ENCODE results near the gene PRDX4. TPM values are rescaled to one million over a fixed set of nuclear protein-coding genes. Genes with fewer than 3 reads are reported as not detected.

Gene PRDX4
- total RNA-seq (58.3 TPM), polyA plus RNA-seq (ENCODE audit: insufficient read depth, low read depth, low replicate concordance) (77.7 TPM)
- long read RNA-seq, donor 1, transcript PRDX4-202 (7 exons, 1,005 nt), result major isoform, 57 of 67 reads
- long read RNA-seq, donor 1, partial matches to known transcripts, result 10 of 67 reads
- long read RNA-seq, donor 1, other reads (novel, unspliced or antisense), result 0 of 67 reads
- long read RNA-seq, donor 2, transcript PRDX4-202 (7 exons, 1,005 nt), result major isoform, 79 of 79 reads
- long read RNA-seq, donor 2, partial matches to known transcripts, result 0 of 79 reads
- long read RNA-seq, donor 2, other reads (novel, unspliced or antisense), result 0 of 79 reads
- long read RNA-seq, donor 3, transcript PRDX4-202 (7 exons, 1,005 nt), result major isoform, 81 of 85 reads
- long read RNA-seq, donor 3, partial matches to known transcripts, result 0 of 85 reads
- long read RNA-seq, donor 3, other reads (novel, unspliced or antisense), result 0 of 85 reads
- long read RNA-seq, donor 4, transcript PRDX4-202 (7 exons, 1,005 nt), result major isoform, 40 of 40 reads
- long read RNA-seq, donor 4, partial matches to known transcripts, result 0 of 40 reads
- long read RNA-seq, donor 4, other reads (novel, unspliced or antisense), result 0 of 40 reads
- long read RNA-seq, donor 5, partial matches to known transcripts, result 0 of 3 reads
- long read RNA-seq, donor 5, other reads (novel, unspliced or antisense), result 0 of 3 reads
- long read RNA-seq, donor 6, transcript PRDX4-202 (7 exons, 1,005 nt), result major isoform, 121 of 142 reads
- long read RNA-seq, donor 6, partial matches to known transcripts, result 19 of 142 reads
- long read RNA-seq, donor 6, other reads (novel, unspliced or antisense), result 0 of 142 reads
- long read RNA-seq, donor 7, transcript PRDX4-202 (7 exons, 1,005 nt), result major isoform, 48 of 57 reads
- long read RNA-seq, donor 7, partial matches to known transcripts, result 8 of 57 reads
- long read RNA-seq, donor 7, other reads (novel, unspliced or antisense), result 1 of 57 reads
- long read RNA-seq, donor 8, transcript PRDX4-202 (7 exons, 1,005 nt), result major isoform, 63 of 75 reads
- long read RNA-seq, donor 8, partial matches to known transcripts, result 11 of 75 reads
- long read RNA-seq, donor 8, other reads (novel, unspliced or antisense), result 0 of 75 reads
- long read RNA-seq, donor 9, transcript PRDX4-202 (7 exons, 1,005 nt), result major isoform, 53 of 58 reads
- long read RNA-seq, donor 9, partial matches to known transcripts, result 5 of 58 reads
- long read RNA-seq, donor 9, other reads (novel, unspliced or antisense), result 0 of 58 reads
- long read RNA-seq, donor 10, transcript PRDX4-202 (7 exons, 1,005 nt), result major isoform, 39 of 46 reads
- long read RNA-seq, donor 10, partial matches to known transcripts, result 7 of 46 reads
- long read RNA-seq, donor 10, other reads (novel, unspliced or antisense), result 0 of 46 reads

DNA sequence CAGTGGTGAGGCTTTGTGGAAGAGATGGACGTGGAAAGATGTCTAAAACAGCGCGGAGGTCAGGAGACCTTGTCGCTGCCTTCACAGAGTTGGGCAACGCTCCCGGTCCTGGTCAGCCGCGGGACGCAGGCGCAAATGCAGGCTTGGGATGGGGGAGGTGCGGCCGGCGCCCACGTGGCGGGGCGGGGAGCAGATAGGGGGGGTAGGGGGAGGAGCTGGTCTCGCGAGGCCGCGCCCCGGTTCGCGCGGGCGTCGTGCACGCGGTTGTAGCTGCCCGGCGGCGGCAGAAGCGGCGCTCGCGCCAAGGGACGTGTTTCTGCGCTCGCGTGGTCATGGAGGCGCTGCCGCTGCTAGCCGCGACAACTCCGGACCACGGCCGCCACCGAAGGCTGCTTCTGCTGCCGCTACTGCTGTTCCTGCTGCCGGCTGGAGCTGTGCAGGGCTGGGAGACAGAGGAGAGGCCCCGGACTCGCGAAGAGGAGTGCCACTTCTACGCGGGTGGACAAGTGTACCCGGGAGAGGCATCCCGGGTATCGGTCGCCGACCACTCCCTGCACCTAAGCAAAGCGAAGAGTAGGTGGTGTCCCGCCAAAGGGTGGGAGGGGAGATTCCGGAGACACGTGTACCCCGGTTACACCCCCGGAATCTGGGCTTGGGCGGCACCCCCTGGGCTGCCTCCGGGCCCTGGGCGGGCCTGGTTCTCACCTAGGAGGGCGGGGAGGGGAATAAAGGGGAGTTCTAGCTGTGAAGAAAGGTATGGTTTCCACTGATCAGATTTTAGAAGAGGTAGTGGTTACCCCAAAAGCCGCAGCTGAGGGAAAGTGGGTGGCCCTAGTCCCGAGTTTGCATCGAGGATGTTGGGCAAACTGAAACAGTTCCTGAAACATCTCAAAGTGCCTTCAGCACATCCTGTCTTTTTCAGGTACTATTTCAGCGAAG lies at the start of gene PRDX4:
PRDX4 (plus strand) TSS at position 255 of the 939 bp plus-strand sequence; CDS start at position 333, 78 bp downstream.
- FAIRE-seq, result no peak

GRCh38 chrX:23621621-23622265 lies 45.5 kb upstream of the PRDX4 start:
- no peak overlapping the region for H3K4me3 ChIP-seq (ENCODE audit: low read length in 3 of 3)
- no peak for TF ChIP-seq CTCF (IDR thresholded peaks at IDR 0.05; ENCODE audit: borderline replicate concordance, extremely low read depth, insufficient read depth)
- no peaks in the 10 kb centered on the region for H3K36me3 ChIP-seq (ENCODE audit: control insufficient read depth in 2 of 3, insufficient read depth in 3 of 3, low read length in 3 of 3)
- no peaks in the 10 kb centered on the region for H3K27me3 ChIP-seq (ENCODE audit: control insufficient read depth, insufficient read depth, low read length)
- DNase-seq (no peak), FAIRE-seq (no peak)
- H3K9ac ChIP-seq (ENCODE audit: low read length in 3 of 3), result no peak overlapping the region
- intact Hi-C loops (cut with DNase I), result no loop called here
- H3K9me3 ChIP-seq (ENCODE audit: control insufficient read depth in 2 of 3, insufficient read depth in 1 of 3, low read length in 3 of 3), result no peaks in the 10 kb centered on the region
- H3K4me1 ChIP-seq (ENCODE audit: control insufficient read depth in 2 of 3, insufficient read depth in 2 of 3, low read depth in 1 of 3, low read length in 3 of 3), result no peaks in the 10 kb centered on the region
- no peak overlapping the region for H3K27ac ChIP-seq (ENCODE audit: low read depth in 2 of 2, low read length in 2 of 2)

More for the DNA sequence above, at the start of gene PRDX4:
- Histone ChIP-seq H3K27ac (ENCODE audit: low read depth in 2 of 2, low read length in 2 of 2) (peak within 1 kb of the TSS in 1 of 2 donors; percentile 47), H3K27me3 (ENCODE audit: control insufficient read depth, insufficient read depth, low read length) (no peaks in the 10 kb centered on the region), H3K9me3 (ENCODE audit: control insufficient read depth in 2 of 3, insufficient read depth in 1 of 3, low read length in 3 of 3) (no peaks in the 10 kb centered on the region), H3K4me3 (ENCODE audit: low read length in 3 of 3) (peak within 1 kb of the TSS; percentile 48 to 69 (median 68)), H3K4me1 (ENCODE audit: control insufficient read depth in 2 of 3, insufficient read depth in 2 of 3, low read depth in 1 of 3, low read length in 3 of 3) (peaks cover 0 to 3% (median 0%) of the 10 kb centered on the region in 3 donors), H3K36me3 (ENCODE audit: control insufficient read depth in 2 of 3, insufficient read depth in 3 of 3, low read length in 3 of 3) (no peaks in the 10 kb centered on the region), H3K9ac (ENCODE audit: low read length in 3 of 3) (peak within 1 kb of the TSS; percentile 48 to 73 (median 48))
- intact Hi-C loops (cut with DNase I), result no loop called here
- DNase-seq, result peak; percentile 91 to 97 (median 93)
- TF ChIP-seq CTCF (IDR thresholded peaks at IDR 0.05; ENCODE audit: borderline replicate concordance, extremely low read depth, insufficient read depth), result no peak
